Measurements from ENCODE around the gene CLDN7.

CLDN7 gene

DNA sequence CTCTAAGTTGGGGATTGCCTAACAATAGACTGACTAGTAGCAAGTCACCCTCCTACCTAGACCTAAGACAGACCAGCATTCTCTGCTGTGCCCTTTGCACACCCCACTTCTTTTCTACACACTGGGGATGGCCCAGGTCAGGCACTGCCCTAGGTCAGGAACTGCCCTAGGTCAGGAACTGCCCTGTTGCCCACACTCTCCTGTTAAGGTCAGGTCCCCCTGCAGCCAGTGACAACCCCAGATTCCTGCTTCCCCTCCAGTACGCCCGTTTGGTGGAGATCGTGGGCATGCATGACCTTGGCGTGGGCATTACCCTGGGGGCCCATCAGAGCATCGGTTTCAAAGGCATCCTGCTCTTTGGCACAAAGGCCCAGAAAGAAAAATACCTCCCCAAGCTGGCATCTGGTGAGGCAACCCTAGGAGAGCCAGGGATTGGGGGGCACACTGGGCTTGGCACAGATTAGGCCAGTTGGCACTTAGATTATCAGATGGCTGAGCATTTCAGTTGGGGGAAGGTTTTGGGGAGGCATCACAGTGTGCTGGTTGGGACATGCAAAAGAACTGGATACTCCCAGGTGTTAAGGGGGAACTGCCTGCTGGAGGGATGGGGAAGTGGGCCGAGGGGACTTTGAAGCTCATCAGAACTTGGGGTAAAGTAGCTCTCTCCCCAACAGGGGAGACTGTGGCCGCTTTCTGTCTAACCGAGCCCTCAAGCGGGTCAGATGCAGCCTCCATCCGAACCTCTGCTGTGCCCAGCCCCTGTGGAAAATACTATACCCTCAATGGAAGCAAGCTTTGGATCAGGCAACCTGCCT lies 40.8 kb downstream of the CLDN7 start:
- no peak for DNase-seq (ENCODE audit: low read depth in 1 of 2, low spot score in 1 of 2)

- DNase-seq (ENCODE audit: low read depth in 1 of 2, low spot score in 1 of 2) = peak in 1 of 2 donors; percentile 32
Observed at GRCh38 chr17:7220593-7221277, 41.5 kb downstream of the CLDN7 start.

- DNase-seq (ENCODE audit: low read depth in 1 of 2, low spot score in 1 of 2) = peak; percentile 54 to 67
Observed at GRCh38 chr17:7219812-7220592, 42.3 kb downstream of the CLDN7 start, which contains the start of the genes ACADVL and DLG4. ACADVL (plus strand) TSS chr17:7219938; CDS start chr17:7219985, 47 bp downstream. DLG4 (minus strand) TSS chr17:7219836.

GRCh38 chr17:7219229-7219811 lies 43.0 kb downstream of the CLDN7 start:
- DNase-seq (ENCODE audit: low read depth in 1 of 2, low spot score in 1 of 2) = no peak

GRCh38 chr17:7218758-7219157 lies 43.5 kb downstream of the CLDN7 start:
- no peak for DNase-seq (ENCODE audit: low read depth in 1 of 2, low spot score in 1 of 2)

- no peak for DNase-seq (ENCODE audit: low read depth in 1 of 2, low spot score in 1 of 2)
Observed at GRCh38 chr17:7218166-7218565, 44.1 kb downstream of the CLDN7 start.

DNA sequence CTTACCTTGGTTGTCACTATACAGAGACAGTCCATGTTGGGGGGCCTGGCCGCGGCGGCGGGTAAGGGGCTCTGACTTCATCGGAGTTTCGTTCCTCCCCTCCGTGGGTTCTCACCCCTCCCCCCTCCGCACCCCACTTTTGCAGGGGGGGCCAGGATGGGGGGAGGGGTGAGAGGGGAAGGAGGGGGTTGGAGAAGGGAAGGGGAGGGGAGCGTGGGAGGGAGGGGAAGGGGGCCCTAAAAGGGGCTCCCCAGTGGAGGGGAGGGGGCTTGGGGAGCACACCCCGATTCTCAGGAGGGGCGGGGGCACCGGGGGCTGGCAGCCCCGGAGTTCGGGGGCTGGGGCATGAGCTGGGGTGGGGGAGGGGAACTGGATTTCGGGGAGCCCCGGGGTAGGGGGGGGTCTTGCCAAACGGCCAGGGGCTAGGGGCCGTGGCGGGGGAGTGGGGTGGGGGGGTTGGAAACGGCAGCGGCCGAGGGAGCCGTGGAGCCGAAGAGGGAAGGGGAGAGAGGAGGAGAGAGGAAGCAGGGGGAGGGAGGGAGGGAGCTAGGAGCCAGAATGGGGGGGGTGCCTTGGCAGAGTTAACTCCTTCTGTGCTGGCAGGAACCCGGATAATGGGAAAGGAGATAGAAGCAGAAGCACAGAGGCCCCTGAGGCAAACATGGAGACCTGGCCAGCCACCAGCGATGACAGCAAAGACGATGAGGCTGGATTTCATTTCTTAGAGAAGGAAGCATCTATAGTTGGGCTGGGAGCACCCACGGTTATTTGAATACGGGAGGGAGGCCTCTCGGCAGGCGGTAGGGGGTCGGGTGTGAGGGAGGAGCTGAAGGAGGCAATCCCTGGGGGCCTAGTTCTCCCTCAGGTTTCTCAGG lies 44.9 kb downstream of the CLDN7 start:
- no peak for DNase-seq (ENCODE audit: low read depth in 1 of 2, low spot score in 1 of 2)

GRCh38 chr17:7216242-7217112 lies 45.8 kb downstream of the CLDN7 start:
- no peak for DNase-seq (ENCODE audit: low read depth in 1 of 2, low spot score in 1 of 2)

DNA sequence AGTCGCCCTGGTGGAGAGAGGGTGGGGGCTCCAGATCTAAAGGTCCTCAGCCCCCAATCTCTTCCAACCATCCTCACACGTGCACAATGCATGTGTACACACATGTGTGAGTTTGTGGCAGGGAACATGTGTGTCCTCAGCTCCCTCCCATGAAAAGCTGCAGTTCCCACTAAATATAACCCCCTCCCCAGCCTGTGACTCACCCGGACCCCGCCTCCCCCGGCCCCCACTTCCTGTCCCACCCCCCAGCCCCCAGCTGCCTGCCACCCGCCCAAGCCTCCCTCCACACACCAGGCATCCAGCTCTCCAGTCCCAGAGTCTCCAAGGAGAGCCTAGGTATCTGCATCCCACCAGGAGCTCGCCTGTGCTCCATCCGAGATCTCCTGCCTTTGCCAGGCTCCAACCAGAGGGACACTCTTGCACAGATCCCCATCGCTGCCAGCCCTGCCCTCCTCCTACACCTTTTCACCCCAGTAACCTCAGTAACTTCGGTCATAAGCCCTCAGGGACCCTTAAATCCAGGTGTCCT lies 46.6 kb downstream of the CLDN7 start:
- DNase-seq (ENCODE audit: low read depth in 1 of 2, low spot score in 1 of 2) = no peak

DNA sequence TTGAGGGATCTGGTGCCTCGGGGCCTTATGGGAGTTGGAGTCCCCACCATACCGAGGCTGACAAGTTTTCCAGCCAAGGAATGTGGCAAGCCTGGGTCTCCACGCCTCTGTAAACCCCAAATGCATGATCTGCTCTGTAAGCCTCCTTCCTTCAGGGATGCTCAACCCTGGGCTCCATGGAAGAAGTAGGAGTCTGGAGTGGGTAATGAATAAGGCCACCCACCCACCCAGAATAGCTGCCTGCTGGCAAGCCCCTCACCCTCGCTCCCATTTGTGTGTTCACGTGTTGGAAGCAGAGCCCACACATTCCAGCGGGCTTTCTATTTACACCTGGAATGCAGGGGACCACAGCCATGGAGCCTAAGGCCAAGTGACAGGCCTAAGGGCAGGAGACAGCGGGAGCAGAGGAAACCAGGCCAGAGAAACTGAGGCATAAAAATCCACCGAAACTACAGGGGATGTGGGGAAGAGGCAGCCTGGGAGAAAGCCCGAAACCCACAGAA lies 47.1 kb downstream of the CLDN7 start:
- no peak for DNase-seq (ENCODE audit: low read depth in 1 of 2, low spot score in 1 of 2)

DNA sequence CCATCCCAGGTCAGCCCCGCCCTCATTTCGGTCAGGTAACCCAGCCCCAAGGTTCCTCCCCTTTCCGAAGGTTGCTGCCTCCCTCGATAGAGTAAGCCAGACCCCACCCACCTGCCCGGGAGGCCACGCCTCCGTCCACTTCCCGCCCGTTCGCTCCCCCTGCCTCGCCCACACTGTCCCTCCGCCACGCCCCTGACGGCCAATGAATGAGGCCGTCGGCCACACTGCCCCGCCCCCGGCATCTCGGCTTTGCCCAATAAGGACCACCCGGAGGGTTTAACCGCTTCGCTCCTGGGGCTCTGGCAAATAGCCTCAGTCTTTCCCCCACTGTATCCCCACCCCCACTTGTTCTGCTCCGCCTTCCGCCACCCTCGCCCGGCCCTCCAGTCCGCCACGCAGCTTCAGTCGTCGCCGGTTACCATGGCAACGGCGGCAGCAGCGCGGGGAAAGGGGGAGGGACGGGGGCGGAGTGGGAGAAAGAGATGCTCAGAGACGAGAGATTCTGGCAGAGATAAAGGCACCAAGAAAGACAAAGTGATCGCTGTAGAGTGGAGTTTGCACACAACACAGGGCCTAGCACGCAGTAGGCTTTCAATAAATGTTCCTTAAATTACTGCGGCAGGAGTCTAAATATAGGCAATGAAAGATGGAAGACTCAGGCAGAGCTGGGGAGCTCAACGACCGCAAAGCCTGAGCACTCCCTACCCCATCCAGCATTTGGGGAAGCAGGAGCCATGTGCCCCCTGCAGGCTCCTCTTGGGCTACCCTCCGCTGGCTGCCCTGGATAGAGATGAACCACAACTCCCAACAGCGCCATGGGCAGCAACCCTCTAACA lies 47.8 kb downstream of the CLDN7 start:
- peak; percentile 97 to 98 for DNase-seq (ENCODE audit: low read depth in 1 of 2, low spot score in 1 of 2)

DNA sequence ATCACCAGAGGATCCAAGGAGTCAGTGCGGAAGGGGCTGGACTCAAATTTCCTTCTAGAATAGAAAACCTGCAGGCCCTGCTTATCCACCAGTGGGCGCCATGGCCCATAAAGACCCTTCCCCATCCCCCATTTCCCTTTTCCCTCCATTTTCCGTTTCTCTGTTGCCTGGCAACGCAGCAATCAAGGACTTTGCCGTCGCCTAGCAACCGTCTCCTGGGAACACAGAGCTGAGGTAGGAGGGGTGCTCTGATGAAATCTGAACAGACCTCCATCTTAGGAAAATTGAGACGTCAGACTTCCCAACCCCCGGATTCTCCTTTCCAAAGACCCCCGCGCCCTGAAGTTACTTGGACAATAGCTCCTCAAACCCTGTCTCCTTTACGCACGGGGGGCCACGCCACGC lies 48.4 kb downstream of the CLDN7 start:
- DNase-seq (ENCODE audit: low read depth in 1 of 2, low spot score in 1 of 2) = peak in 1 of 2 donors; percentile 57

GRCh38 chr17:7211491-7212273 lies 50.6 kb downstream of the CLDN7 start:
- DNase-seq (ENCODE audit: low read depth in 1 of 2, low spot score in 1 of 2) = no peak
